ENCODE data around the gene TMPRSS11D. TPM values are rescaled to one million over a fixed set of nuclear protein-coding genes. Genes with fewer than 3 reads are reported as not detected.

The TMPRSS11D gene
- polyA plus RNA-seq, 1 donor from 2014 or later: not detected

GRCh38 chr4:67892253-67892652 is 8.5 kb upstream of the TMPRSS11D start:
- Histone ChIP-seq H3K9ac (ENCODE audit: low read length) (no peak overlapping the region), H3K4me2 (ENCODE audit: low read length) (no peak overlapping the region), H3K4me3 (ENCODE audit: low read length) (no peak overlapping the region), H4K20me1 (ENCODE audit: insufficient read depth) (no peaks in the 10 kb centered on the region), H3K9me3 (ENCODE audit: low read length) (no peaks in the 10 kb centered on the region), H3K36me3 (ENCODE audit: insufficient read depth, low read length) (no peaks in the 10 kb centered on the region), H3F3A (ENCODE audit: insufficient read depth, low read length, poor library complexity, severe bottlenecking) (no peaks in the 10 kb centered on the region), H3K9me2 (ENCODE audit: insufficient read depth, low read length) (no peaks in the 10 kb centered on the region), H3K27me3 (ENCODE audit: insufficient read depth, low read depth, low read length) (no peaks in the 10 kb centered on the region), H3K27ac (ENCODE audit: low read length) (no peak overlapping the region), H2AFZ (ENCODE audit: low read depth, low read length) (no peak overlapping the region), H3K79me2 (replicated peaks; ENCODE audit: insufficient read depth, low read length) (no peaks in the 10 kb centered on the region)
- TF ChIP-seq RAD21 (conservative IDR thresholded peaks at IDR 0.05): no peak
- TF ChIP-seq TAF1 (IDR thresholded peaks at IDR 0.05; ENCODE audit: low read depth): no peak
- TF ChIP-seq, protein P1, sequence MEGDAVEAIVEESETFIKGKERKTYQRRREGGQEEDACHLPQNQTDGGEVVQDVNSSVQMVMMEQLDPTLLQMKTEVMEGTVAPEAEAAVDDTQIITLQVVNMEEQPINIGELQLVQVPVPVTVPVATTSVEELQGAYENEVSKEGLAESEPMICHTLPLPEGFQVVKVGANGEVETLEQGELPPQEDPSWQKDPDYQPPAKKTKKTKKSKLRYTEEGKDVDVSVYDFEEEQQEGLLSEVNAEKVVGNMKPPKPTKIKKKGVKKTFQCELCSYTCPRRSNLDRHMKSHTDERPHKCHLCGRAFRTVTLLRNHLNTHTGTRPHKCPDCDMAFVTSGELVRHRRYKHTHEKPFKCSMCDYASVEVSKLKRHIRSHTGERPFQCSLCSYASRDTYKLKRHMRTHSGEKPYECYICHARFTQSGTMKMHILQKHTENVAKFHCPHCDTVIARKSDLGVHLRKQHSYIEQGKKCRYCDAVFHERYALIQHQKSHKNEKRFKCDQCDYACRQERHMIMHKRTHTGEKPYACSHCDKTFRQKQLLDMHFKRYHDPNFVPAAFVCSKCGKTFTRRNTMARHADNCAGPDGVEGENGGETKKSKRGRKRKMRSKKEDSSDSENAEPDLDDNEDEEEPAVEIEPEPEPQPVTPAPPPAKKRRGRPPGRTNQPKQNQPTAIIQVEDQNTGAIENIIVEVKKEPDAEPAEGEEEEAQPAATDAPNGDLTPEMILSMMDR (IDR thresholded peaks at IDR 0.05; ENCODE audit: poor library complexity, severe bottlenecking): no peak
- no peak for TF ChIP-seq MXI1 (conservative IDR thresholded peaks at IDR 0.05; ENCODE audit: poor library complexity, severe bottlenecking)
- TF ChIP-seq, protein P2, sequence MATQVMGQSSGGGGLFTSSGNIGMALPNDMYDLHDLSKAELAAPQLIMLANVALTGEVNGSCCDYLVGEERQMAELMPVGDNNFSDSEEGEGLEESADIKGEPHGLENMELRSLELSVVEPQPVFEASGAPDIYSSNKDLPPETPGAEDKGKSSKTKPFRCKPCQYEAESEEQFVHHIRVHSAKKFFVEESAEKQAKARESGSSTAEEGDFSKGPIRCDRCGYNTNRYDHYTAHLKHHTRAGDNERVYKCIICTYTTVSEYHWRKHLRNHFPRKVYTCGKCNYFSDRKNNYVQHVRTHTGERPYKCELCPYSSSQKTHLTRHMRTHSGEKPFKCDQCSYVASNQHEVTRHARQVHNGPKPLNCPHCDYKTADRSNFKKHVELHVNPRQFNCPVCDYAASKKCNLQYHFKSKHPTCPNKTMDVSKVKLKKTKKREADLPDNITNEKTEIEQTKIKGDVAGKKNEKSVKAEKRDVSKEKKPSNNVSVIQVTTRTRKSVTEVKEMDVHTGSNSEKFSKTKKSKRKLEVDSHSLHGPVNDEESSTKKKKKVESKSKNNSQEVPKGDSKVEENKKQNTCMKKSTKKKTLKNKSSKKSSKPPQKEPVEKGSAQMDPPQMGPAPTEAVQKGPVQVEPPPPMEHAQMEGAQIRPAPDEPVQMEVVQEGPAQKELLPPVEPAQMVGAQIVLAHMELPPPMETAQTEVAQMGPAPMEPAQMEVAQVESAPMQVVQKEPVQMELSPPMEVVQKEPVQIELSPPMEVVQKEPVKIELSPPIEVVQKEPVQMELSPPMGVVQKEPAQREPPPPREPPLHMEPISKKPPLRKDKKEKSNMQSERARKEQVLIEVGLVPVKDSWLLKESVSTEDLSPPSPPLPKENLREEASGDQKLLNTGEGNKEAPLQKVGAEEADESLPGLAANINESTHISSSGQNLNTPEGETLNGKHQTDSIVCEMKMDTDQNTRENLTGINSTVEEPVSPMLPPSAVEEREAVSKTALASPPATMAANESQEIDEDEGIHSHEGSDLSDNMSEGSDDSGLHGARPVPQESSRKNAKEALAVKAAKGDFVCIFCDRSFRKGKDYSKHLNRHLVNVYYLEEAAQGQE (IDR thresholded peaks at IDR 0.05; ENCODE audit: borderline replicate concordance): no peak
- no peak for TF ChIP-seq POLR2AphosphoS5 (IDR thresholded peaks at IDR 0.05)
- no peak for TF ChIP-seq EZH2 (IDR thresholded peaks at IDR 0.05; ENCODE audit: borderline replicate concordance, insufficient read depth, low read length, poor library complexity, severe bottlenecking)
- TF ChIP-seq SMC3 (conservative IDR thresholded peaks at IDR 0.05; ENCODE audit: poor library complexity): no peak
- no peak for TF ChIP-seq EP300 (conservative IDR thresholded peaks at IDR 0.05; ENCODE audit: poor library complexity, severe bottlenecking)

- Histone ChIP-seq H3K9me3 (ENCODE audit: low read length) (no peaks in the 10 kb centered on the region), H3K4me2 (ENCODE audit: low read length) (no peak overlapping the region), H4K20me1 (ENCODE audit: insufficient read depth) (no peaks in the 10 kb centered on the region), H3K79me2 (replicated peaks; ENCODE audit: insufficient read depth, low read length) (no peaks in the 10 kb centered on the region), H3K9ac (ENCODE audit: low read length) (no peak overlapping the region), H3K36me3 (ENCODE audit: insufficient read depth, low read length) (no peaks in the 10 kb centered on the region), H3K9me2 (ENCODE audit: insufficient read depth, low read length) (no peaks in the 10 kb centered on the region), H2AFZ (ENCODE audit: low read depth, low read length) (no peak overlapping the region), H3K4me3 (ENCODE audit: low read length) (no peak overlapping the region), H3F3A (ENCODE audit: insufficient read depth, low read length, poor library complexity, severe bottlenecking) (no peaks in the 10 kb centered on the region), H3K27ac (ENCODE audit: low read length) (no peak overlapping the region), H3K27me3 (ENCODE audit: insufficient read depth, low read depth, low read length) (no peaks in the 10 kb centered on the region)
- TF ChIP-seq, protein P1 (IDR thresholded peaks at IDR 0.05; ENCODE audit: poor library complexity, severe bottlenecking): no peak
- TF ChIP-seq SMC3 (conservative IDR thresholded peaks at IDR 0.05; ENCODE audit: poor library complexity): no peak
- TF ChIP-seq TAF1 (IDR thresholded peaks at IDR 0.05; ENCODE audit: low read depth): no peak
- TF ChIP-seq POLR2AphosphoS5 (IDR thresholded peaks at IDR 0.05): no peak
- TF ChIP-seq EZH2 (IDR thresholded peaks at IDR 0.05; ENCODE audit: borderline replicate concordance, insufficient read depth, low read length, poor library complexity, severe bottlenecking): no peak
- TF ChIP-seq MXI1 (conservative IDR thresholded peaks at IDR 0.05; ENCODE audit: poor library complexity, severe bottlenecking): no peak
- no peak for TF ChIP-seq RAD21 (conservative IDR thresholded peaks at IDR 0.05)
- TF ChIP-seq, protein P2 (IDR thresholded peaks at IDR 0.05; ENCODE audit: borderline replicate concordance): no peak
- TF ChIP-seq EP300 (conservative IDR thresholded peaks at IDR 0.05; ENCODE audit: poor library complexity, severe bottlenecking): no peak
Observed at GRCh38 chr4:67891645-67892044, 7.8 kb upstream of the TMPRSS11D start.
